ENCODE measurements around the gene SOX6.

The SOX6 gene

GRCh38 chr11:15967166-15967565 is 389.2 kb downstream of the SOX6 start:
- H3K4me1 ChIP-seq (ENCODE audit: control insufficient read depth in 1 of 2, insufficient read depth in 1 of 2, low read depth in 1 of 2, low read length in 1 of 2) = peaks cover 32 to 33% of the 10 kb centered on the region in 2 experiments
- H3K36me3 ChIP-seq = no peaks in the 10 kb centered on the region
- no peaks in the 10 kb centered on the region for H3K9me3 ChIP-seq
- peak overlapping the region; percentile 90 for H3K27ac ChIP-seq
- TF ChIP-seq CTCF (IDR thresholded peaks at IDR 0.05) = no peak
- H3K27me3 ChIP-seq = no peaks in the 10 kb centered on the region
- H3K4me3 ChIP-seq (ENCODE audit: low read depth in 1 of 2, low read length in 1 of 2) = no peak overlapping the region

GRCh38 chr11:15965562-15966250 is 390.6 kb downstream of the SOX6 start:
- Histone ChIP-seq H3K4me1 (ENCODE audit: control insufficient read depth in 1 of 2, insufficient read depth in 1 of 2, low read depth in 1 of 2, low read length in 1 of 2) (peaks cover 32 to 33% of the 10 kb centered on the region in 2 experiments), H3K27ac (no peak overlapping the region), H3K36me3 (no peaks in the 10 kb centered on the region), H3K4me3 (ENCODE audit: low read depth in 1 of 2, low read length in 1 of 2) (no peak overlapping the region), H3K9me3 (no peaks in the 10 kb centered on the region), H3K27me3 (no peaks in the 10 kb centered on the region)
- no peak for TF ChIP-seq CTCF (IDR thresholded peaks at IDR 0.05)

- Histone ChIP-seq H3K27me3 (no peaks in the 10 kb centered on the region), H3K36me3 (no peaks in the 10 kb centered on the region), H3K4me3 (ENCODE audit: low read depth in 1 of 2, low read length in 1 of 2) (no peak overlapping the region), H3K9me3 (no peaks in the 10 kb centered on the region), H3K4me1 (ENCODE audit: control insufficient read depth in 1 of 2, insufficient read depth in 1 of 2, low read depth in 1 of 2, low read length in 1 of 2) (peaks cover 14 to 15% of the 10 kb centered on the region in 2 experiments), H3K27ac (no peak overlapping the region)
- TF ChIP-seq CTCF (IDR thresholded peaks at IDR 0.05) = no peak
These were observed 393.1 kb downstream of the SOX6 start for GRCh38 chr11:15963266-15963665.

- no peak for TF ChIP-seq CTCF (IDR thresholded peaks at IDR 0.05)
- Histone ChIP-seq H3K27ac (no peak overlapping the region), H3K27me3 (no peaks in the 10 kb centered on the region), H3K4me1 (ENCODE audit: control insufficient read depth in 1 of 2, insufficient read depth in 1 of 2, low read depth in 1 of 2, low read length in 1 of 2) (no peaks in the 10 kb centered on the region), H3K36me3 (no peaks in the 10 kb centered on the region), H3K9me3 (no peaks in the 10 kb centered on the region), H3K4me3 (ENCODE audit: low read depth in 1 of 2, low read length in 1 of 2) (no peak overlapping the region)
These were observed 397.4 kb downstream of the SOX6 start for GRCh38 chr11:15958910-15959309.

- Histone ChIP-seq H3K4me3 (ENCODE audit: low read depth in 1 of 2, low read length in 1 of 2) (no peak overlapping the region), H3K4me1 (ENCODE audit: control insufficient read depth in 1 of 2, insufficient read depth in 1 of 2, low read depth in 1 of 2, low read length in 1 of 2) (no peaks in the 10 kb centered on the region), H3K27me3 (no peaks in the 10 kb centered on the region), H3K9me3 (no peaks in the 10 kb centered on the region), H3K36me3 (no peaks in the 10 kb centered on the region), H3K27ac (no peak overlapping the region)
- no peak for TF ChIP-seq CTCF (IDR thresholded peaks at IDR 0.05)
These were observed 399.1 kb downstream of the SOX6 start for GRCh38 chr11:15957234-15957633.
